OCI-LY1 (cell line): ENCODE measurements around the gene DPH1.

Experiments used
- EZH2 ChIP-seq: fragments of 200-600 bp; sonication (generic), shearing (Covaris generic); IDR thresholded peaks from 2 replicates; pipeline ENCODE4 v1.8.0; 2017; ENCODE audit warnings: borderline replicate concordance, mixed run types, mild to moderate bottlenecking, antibody characterized with exemption, low read length, moderate library complexity, mixed read lengths
- TF ChIP-seq, protein P1 (sequence below): fragments of 200-600 bp; sonication (generic), shearing (Covaris generic); IDR thresholded peaks from 2 replicates; pipeline ENCODE4 v1.5.1; 2017; ENCODE audit warnings: mild to moderate bottlenecking, antibody characterized with exemption, low read length, moderate library complexity, mixed read lengths

DNA sequence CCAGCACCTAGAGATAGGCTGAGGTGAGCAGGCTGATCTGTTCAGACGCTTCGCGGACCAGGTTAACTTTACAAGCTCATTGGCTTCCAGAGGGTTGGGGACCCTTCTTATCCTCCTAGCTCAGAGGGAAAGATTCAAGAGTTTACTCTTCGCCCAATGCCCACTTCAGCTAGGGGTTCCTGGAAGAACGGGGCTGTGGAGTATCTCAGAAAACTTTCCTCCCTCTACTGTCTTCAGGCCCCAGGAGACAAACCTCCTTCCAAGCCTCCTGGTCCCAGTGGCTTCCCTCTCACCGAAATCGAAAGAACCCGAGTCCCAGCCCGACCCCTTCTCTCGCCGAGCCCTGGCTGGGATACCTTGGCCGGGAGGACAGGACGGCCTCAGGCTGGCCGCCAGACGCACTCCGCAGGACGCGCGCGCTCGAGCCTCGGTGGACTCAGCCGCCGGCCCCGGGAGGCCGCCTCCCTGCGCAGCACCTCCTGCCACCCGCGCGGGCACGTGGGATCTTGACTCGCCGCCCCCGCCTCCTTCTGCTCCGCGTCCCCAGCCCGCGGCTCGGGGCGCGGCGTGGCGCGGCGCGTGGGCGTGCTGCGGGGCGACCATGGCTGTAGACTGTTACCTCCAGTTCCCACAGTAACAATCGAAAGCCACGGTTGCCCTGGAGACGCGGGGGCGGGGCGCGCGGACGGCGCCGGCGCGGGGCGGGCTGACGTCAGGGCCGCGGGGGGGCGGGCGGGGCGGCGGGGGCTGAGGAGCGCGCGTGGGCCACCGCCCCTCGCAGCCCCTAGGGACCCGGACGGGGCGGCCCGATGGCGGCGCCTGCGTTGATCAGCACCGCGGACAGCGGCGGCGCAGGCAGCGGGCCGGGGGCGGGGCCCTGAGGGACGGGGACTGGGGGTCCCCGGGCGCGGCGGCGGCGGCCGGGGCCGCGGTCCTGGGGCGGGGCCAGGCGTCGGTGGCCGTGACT lies 19.7 kb downstream of the DPH1 start:
- TF ChIP-seq, protein P1, sequence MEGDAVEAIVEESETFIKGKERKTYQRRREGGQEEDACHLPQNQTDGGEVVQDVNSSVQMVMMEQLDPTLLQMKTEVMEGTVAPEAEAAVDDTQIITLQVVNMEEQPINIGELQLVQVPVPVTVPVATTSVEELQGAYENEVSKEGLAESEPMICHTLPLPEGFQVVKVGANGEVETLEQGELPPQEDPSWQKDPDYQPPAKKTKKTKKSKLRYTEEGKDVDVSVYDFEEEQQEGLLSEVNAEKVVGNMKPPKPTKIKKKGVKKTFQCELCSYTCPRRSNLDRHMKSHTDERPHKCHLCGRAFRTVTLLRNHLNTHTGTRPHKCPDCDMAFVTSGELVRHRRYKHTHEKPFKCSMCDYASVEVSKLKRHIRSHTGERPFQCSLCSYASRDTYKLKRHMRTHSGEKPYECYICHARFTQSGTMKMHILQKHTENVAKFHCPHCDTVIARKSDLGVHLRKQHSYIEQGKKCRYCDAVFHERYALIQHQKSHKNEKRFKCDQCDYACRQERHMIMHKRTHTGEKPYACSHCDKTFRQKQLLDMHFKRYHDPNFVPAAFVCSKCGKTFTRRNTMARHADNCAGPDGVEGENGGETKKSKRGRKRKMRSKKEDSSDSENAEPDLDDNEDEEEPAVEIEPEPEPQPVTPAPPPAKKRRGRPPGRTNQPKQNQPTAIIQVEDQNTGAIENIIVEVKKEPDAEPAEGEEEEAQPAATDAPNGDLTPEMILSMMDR = no peak
- no peak for TF ChIP-seq EZH2
